Measurements from ENCODE around the gene ABCG2.
A peak's percentile ranks its signal among the peaks of the same experiment; 100 is the strongest.

The ABCG2 gene

GRCh38 chr4:88058295-88058694 is 100.1 kb downstream of the ABCG2 start:
- H3K79me2 ChIP-seq: no peaks in the 10 kb centered on the region
- H3K27me3 ChIP-seq (ENCODE audit: control insufficient read depth, insufficient read depth, low read length): no peaks in the 10 kb centered on the region
- H3K27ac ChIP-seq: no peak overlapping the region
- TF ChIP-seq CTCF (IDR thresholded peaks at IDR 0.05): no peak
- H3K9ac ChIP-seq: no peak overlapping the region
- H3K36me3 ChIP-seq (ENCODE audit: control insufficient read depth, insufficient read depth, low read length): no peaks in the 10 kb centered on the region
- no peak overlapping the region for H2AFZ ChIP-seq
- no peaks in the 10 kb centered on the region for H3K9me3 ChIP-seq (ENCODE audit: control insufficient read depth, low read length)
- H3K4me3 ChIP-seq (ENCODE audit: low read depth, low read length): no peak overlapping the region
- H3K4me2 ChIP-seq (ENCODE audit: low read length): no peak overlapping the region
- no peaks in the 10 kb centered on the region for H3K4me1 ChIP-seq

- H3K4me3 ChIP-seq (ENCODE audit: low read depth, low read length): no peak overlapping the region
- H3K4me1 ChIP-seq: no peaks in the 10 kb centered on the region
- H3K27me3 ChIP-seq (ENCODE audit: control insufficient read depth, insufficient read depth, low read length): no peaks in the 10 kb centered on the region
- peak; percentile 43 for TF ChIP-seq CTCF (IDR thresholded peaks at IDR 0.05)
- H3K4me2 ChIP-seq (ENCODE audit: low read length): no peak overlapping the region
- H2AFZ ChIP-seq: no peak overlapping the region
- H3K9me3 ChIP-seq (ENCODE audit: control insufficient read depth, low read length): no peaks in the 10 kb centered on the region
- H3K9ac ChIP-seq: no peak overlapping the region
- H3K79me2 ChIP-seq: no peaks in the 10 kb centered on the region
- H3K27ac ChIP-seq: no peak overlapping the region
- H3K36me3 ChIP-seq (ENCODE audit: control insufficient read depth, insufficient read depth, low read length): no peaks in the 10 kb centered on the region
These were observed 103.5 kb downstream of the ABCG2 start for GRCh38 chr4:88054901-88055300.

- Histone ChIP-seq H3K36me3 (ENCODE audit: control insufficient read depth, insufficient read depth, low read length) (no peaks in the 10 kb centered on the region), H3K27ac (no peak overlapping the region)
- TF ChIP-seq CTCF (IDR thresholded peaks at IDR 0.05): no peak
These were observed 104.2 kb downstream of the ABCG2 start for GRCh38 chr4:88054229-88054628.

GRCh38 chr4:88045021-88045420 is 113.4 kb downstream of the ABCG2 start:
- Histone ChIP-seq H3K36me3 (ENCODE audit: control insufficient read depth, insufficient read depth, low read length) (no peaks in the 10 kb centered on the region), H3K9me3 (ENCODE audit: control insufficient read depth, low read length) (no peaks in the 10 kb centered on the region), H2AFZ (no peak overlapping the region), H3K27me3 (ENCODE audit: control insufficient read depth, insufficient read depth, low read length) (no peaks in the 10 kb centered on the region), H3K4me1 (no peaks in the 10 kb centered on the region), H3K9ac (no peak overlapping the region), H3K27ac (no peak overlapping the region), H3K4me2 (ENCODE audit: low read length) (no peak overlapping the region), H3K79me2 (no peaks in the 10 kb centered on the region), H3K4me3 (ENCODE audit: low read depth, low read length) (no peak overlapping the region)
- no peak for TF ChIP-seq CTCF (IDR thresholded peaks at IDR 0.05)

More at GRCh38 chr4:88054229-88054628, 104.2 kb downstream of the ABCG2 start:
- H3K9me3 ChIP-seq (ENCODE audit: control insufficient read depth, low read length): no peaks in the 10 kb centered on the region
- no peak overlapping the region for H3K9ac ChIP-seq
- H3K27me3 ChIP-seq (ENCODE audit: control insufficient read depth, insufficient read depth, low read length): no peaks in the 10 kb centered on the region
- no peak overlapping the region for H3K4me3 ChIP-seq (ENCODE audit: low read depth, low read length)
- no peaks in the 10 kb centered on the region for H3K79me2 ChIP-seq
- no peak overlapping the region for H3K4me2 ChIP-seq (ENCODE audit: low read length)
- H3K4me1 ChIP-seq: no peaks in the 10 kb centered on the region
- no peak overlapping the region for H2AFZ ChIP-seq

GRCh38 chr4:88043586-88044340 is 114.7 kb downstream of the ABCG2 start:
- no peaks in the 10 kb centered on the region for H3K9me3 ChIP-seq (ENCODE audit: control insufficient read depth, low read length)

More at GRCh38 chr4:88043586-88044340, 114.7 kb downstream of the ABCG2 start:
- Histone ChIP-seq H3K27me3 (ENCODE audit: control insufficient read depth, insufficient read depth, low read length) (no peaks in the 10 kb centered on the region), H3K79me2 (no peaks in the 10 kb centered on the region), H3K4me3 (ENCODE audit: low read depth, low read length) (no peak overlapping the region), H3K4me1 (no peaks in the 10 kb centered on the region), H3K27ac (no peak overlapping the region), H2AFZ (no peak overlapping the region), H3K4me2 (ENCODE audit: low read length) (no peak overlapping the region), H3K9ac (no peak overlapping the region), H3K36me3 (ENCODE audit: control insufficient read depth, insufficient read depth, low read length) (no peaks in the 10 kb centered on the region)
- TF ChIP-seq CTCF (IDR thresholded peaks at IDR 0.05): no peak

All from parathyroid adenoma (tissue), 2 donors.